IMR-90 (cell line): ENCODE results near the gene LYSMD3. TPM values are rescaled to one million over a fixed set of nuclear protein-coding genes. Genes with fewer than 3 reads are reported as not detected.
A peak's percentile ranks its signal among the peaks of the same experiment; 100 is the strongest.

Experiments used
- ATAC-seq: fragments of 200-7000 bp; cut with Tn5 transposase; 2 replicates; pipeline ENCODE4 v1.9.1; 2020; ENCODE audit warnings: low read depth, mild to moderate bottlenecking, moderate library complexity
- BruUV-seq: library from RNA; stranded (reverse); fragments of 400-500 nt; replicated peaks from 2 replicates; lab custom pipeline; 2021; lab: Mats Ljungman, UMichigan
- CTCF ChIA-PET: fragments of 300-600 bp; formaldehyde crosslinking; extraction: SDS; loops from one replicate; lab custom pipeline; 2021; ENCODE audit warnings: antibody characterized with exemption; lab: Yijun Ruan, JAX
- POLR2A ChIA-PET: fragments of 300-600 bp; sonication (Branson Sonifier 250); formaldehyde crosslinking; loops from one replicate; lab custom pipeline; 2022; ENCODE audit warnings: antibody characterized with exemption; ENCODE audit not compliant: unreplicated experiment; lab: Charles Lee
- DNase-seq: peaks from one replicate; pipeline ENCODE4 v3.0.0; 2013
- H2AFZ ChIP-seq: replicated peaks from 2 replicates; pipeline ENCODE3; 2013; ENCODE audit warnings: low read length, mild to moderate bottlenecking; ENCODE audit not compliant: poor library complexity
- H2AK5ac ChIP-seq: 2 replicates; pipeline ENCODE4 v1.6.1; 2013; ENCODE audit warnings: low read depth, low read length, inconsistent platforms
- H2AK9ac ChIP-seq: replicated peaks from 2 replicates; pipeline ENCODE3; 2013; ENCODE audit warnings: mild to moderate bottlenecking, low read depth, low read length, moderate library complexity; ENCODE audit not compliant: poor library complexity
- H2BK120ac ChIP-seq: 2 replicates; pipeline ENCODE4 v1.6.1; 2013; ENCODE audit warnings: low read depth, low read length, inconsistent platforms
- H2BK15ac ChIP-seq: 3 replicates; pipeline ENCODE4 v1.6.1; 2013; ENCODE audit warnings: low read depth, low read length, inconsistent platforms
- H2BK20ac ChIP-seq: 2 replicates; pipeline ENCODE4 v1.6.1; 2013; ENCODE audit warnings: low read depth, mild to moderate bottlenecking, inconsistent platforms, low read length, moderate library complexity
- H2BK5ac ChIP-seq: 2 replicates; pipeline ENCODE4 v1.6.1; 2013; ENCODE audit warnings: mild to moderate bottlenecking, low read depth, low read length, inconsistent platforms; ENCODE audit not compliant: poor library complexity, severe bottlenecking
- H3K14ac ChIP-seq: replicated peaks from 2 replicates; pipeline ENCODE4 v1.6.1; 2013; ENCODE audit warnings: low read depth, low read length, inconsistent platforms
- H3K18ac ChIP-seq: 2 replicates; pipeline ENCODE4 v1.6.1; 2013; ENCODE audit warnings: low read depth, low read length, control low read depth
- H3K23ac ChIP-seq: 2 replicates; pipeline ENCODE4 v1.6.1; 2013; ENCODE audit warnings: low read depth, low read length, inconsistent platforms
- H3K27ac ChIP-seq: 2 replicates; pipeline ENCODE4 v1.5.1; 2013; ENCODE audit warnings: mild to moderate bottlenecking, control low read depth, low read length; ENCODE audit not compliant: insufficient read depth
- H3K27me3 ChIP-seq: 2 replicates; pipeline ENCODE4 v1.6.1; 2013; ENCODE audit warnings: low read length; ENCODE audit not compliant: control insufficient read depth, insufficient read depth
- H3K36me3 ChIP-seq: 2 replicates; pipeline ENCODE4 v1.6.1; 2013; ENCODE audit warnings: low read length, mixed read lengths; ENCODE audit not compliant: control insufficient read depth, insufficient read depth
- H3K4ac ChIP-seq: 2 replicates; pipeline ENCODE4 v1.6.1; 2013; ENCODE audit warnings: low read depth, low read length, inconsistent platforms
- H3K4me1 ChIP-seq: 2 replicates; pipeline ENCODE4 v1.6.1; 2013; ENCODE audit warnings: low read length, mixed read lengths; ENCODE audit not compliant: control insufficient read depth, insufficient read depth
- H3K4me2 ChIP-seq: 2 replicates; pipeline ENCODE4 v1.6.1; 2013; ENCODE audit warnings: low read depth, mild to moderate bottlenecking, control low read depth, low read length, moderate library complexity
- H3K4me3 ChIP-seq: 2 replicates; pipeline ENCODE4 v1.5.1; 2013; ENCODE audit warnings: low read depth, mild to moderate bottlenecking, control low read depth, low read length, moderate library complexity; ENCODE audit not compliant: insufficient read depth
- H3K56ac ChIP-seq: 2 replicates; pipeline ENCODE4 v1.6.1; 2013; ENCODE audit warnings: low read length, inconsistent platforms; ENCODE audit not compliant: insufficient read depth; ENCODE audit errors: extremely low read depth
- H3K79me1 ChIP-seq, 2 experiments: 2 replicates each; pipeline ENCODE4 v1.6.1; 2013; ENCODE audit warnings: low read length in 2 of 2, inconsistent platforms in 1 of 2, low read depth in 1 of 2
- H3K9ac ChIP-seq: 2 replicates; pipeline ENCODE4 v1.6.1; 2013; ENCODE audit warnings: low read depth, low read length, control low read depth
- H3K9me1 ChIP-seq: 2 replicates; pipeline ENCODE4 v1.6.1; 2013; ENCODE audit warnings: low read length, inconsistent platforms; ENCODE audit not compliant: insufficient read depth
- H3K9me3 ChIP-seq: 2 replicates; pipeline ENCODE4 v1.6.1; 2013; ENCODE audit warnings: low read length; ENCODE audit not compliant: control insufficient read depth, insufficient read depth
- H4K20me1 ChIP-seq: 2 replicates; pipeline ENCODE4 v1.6.1; 2013; ENCODE audit warnings: low read length, inconsistent platforms; ENCODE audit not compliant: insufficient read depth
- H4K5ac ChIP-seq: 2 replicates; pipeline ENCODE4 v1.6.1; 2013; ENCODE audit warnings: mild to moderate bottlenecking, low read depth, low read length, control low read depth
- H4K8ac ChIP-seq, 2 experiments: 2 replicates each; pipeline ENCODE4 v1.6.1; 2013; ENCODE audit warnings: low read depth in 2 of 2, low read length in 2 of 2, control low read depth in 1 of 2, inconsistent platforms in 1 of 2
- H4K91ac ChIP-seq: 2 replicates; pipeline ENCODE4 v1.6.1; 2013; ENCODE audit warnings: low read depth, low read length, inconsistent platforms; ENCODE audit not compliant: insufficient read depth
- CEBPB ChIP-seq: IDR thresholded peaks from 2 replicates; pipeline ENCODE4 v1.6.1; 2012; ENCODE audit warnings: low read depth, low read length, improper control_type of control experiment
- CHD1 ChIP-seq: IDR thresholded peaks from 2 replicates; pipeline ENCODE4 v1.6.1; 2012; ENCODE audit warnings: low read depth, low read length, improper control_type of control experiment
- CTCF ChIP-seq: conservative IDR thresholded peaks from 2 replicates; pipeline ENCODE4 v1.5.1; 2012; ENCODE audit warnings: mild to moderate bottlenecking, low read depth, low read length, improper control_type of control experiment
- FOS ChIP-seq: fragments of 150-350 bp; IDR thresholded peaks from 2 replicates; pipeline ENCODE4 v1.6.1; 2016; ENCODE audit warnings: low read depth, low read length
- MAFK ChIP-seq: IDR thresholded peaks from 2 replicates; pipeline ENCODE4 v1.6.1; 2012; ENCODE audit warnings: low read depth, low read length, improper control_type of control experiment
- MXI1 ChIP-seq: IDR thresholded peaks from 2 replicates; pipeline ENCODE4 v1.6.1; 2012; ENCODE audit warnings: low read depth, mild to moderate bottlenecking, low read length, moderate library complexity, borderline replicate concordance
- RAD21 ChIP-seq: IDR thresholded peaks from 2 replicates; pipeline ENCODE4 v1.6.1; 2012; ENCODE audit warnings: low read length, improper control_type of control experiment
- RCOR1 ChIP-seq: IDR thresholded peaks from 2 replicates; pipeline ENCODE4 v1.6.1; 2012; ENCODE audit warnings: mild to moderate bottlenecking, low read length, improper control_type of control experiment; ENCODE audit not compliant: insufficient replicate concordance
- RFX5 ChIP-seq: IDR thresholded peaks from 2 replicates; pipeline ENCODE4 v1.8.0; 2012; ENCODE audit warnings: low read depth, mild to moderate bottlenecking, low read length, moderate library complexity
- SMC3 ChIP-seq: fragments of 150-350 bp; IDR thresholded peaks from 2 replicates; pipeline ENCODE4 v1.6.1; 2016; ENCODE audit warnings: low read depth, mild to moderate bottlenecking, antibody characterized with exemption, low read length, moderate library complexity
- USF2 ChIP-seq: fragments of 150-350 bp; IDR thresholded peaks from 2 replicates; pipeline ENCODE4 v1.6.1; 2017; ENCODE audit warnings: mild to moderate bottlenecking, antibody characterized with exemption, low read length, low read depth
- WGBS, 2 experiments: methylation state at CpG; one replicate each; pipeline versions ENCODE4 v1.1.5 to v1.1.7; 2013; ENCODE audit warnings: missing lambda C conversion rate in 2 of 2; ENCODE audit not compliant: insufficient read length in 1 of 2; ENCODE audit errors: extremely low coverage in 2 of 2; 5-methylcytosine and 5-hydroxymethylcytosine counted together
- dilution Hi-C: fragments of 300-500 bp; cut with HindIII; formaldehyde crosslinking; loops from one replicate; pipeline ENCODE4 v1.14.3; 2018; ENCODE audit warnings: low sequenced_read_pairs; ENCODE audit not compliant: unreplicated experiment
- in situ Hi-C: fragments of 300-500 bp; cut with MboI; formaldehyde crosslinking; loops from 3 replicates; pipeline ENCODE4 v1.14.3; 2019; ENCODE audit warnings: low sequenced_read_pairs, inconsistent platforms, mixed read lengths
- intact Hi-C: fragments of 100-400 bp; cut with micrococcal nuclease; formaldehyde crosslinking; loops from 2 replicates; pipeline ENCODE4 v1.10.0; 2022
- polyA plus RNA-seq, 3 experiments: library from polyadenylated mRNA; depleted of rRNA; stranded (reverse); fragments of >200 nt; gene quantifications; 2 replicates each; pipeline ENCODE4 v1.2.3, GENCODE V29; 2012; ENCODE audit warnings: low replicate concordance in 1 of 3
- total RNA-seq: library from RNA; depleted of rRNA; stranded (reverse); fragments of >200 nt; gene quantifications from 2 replicates; pipeline ENCODE4 v1.2.3, GENCODE V29; 2012

The LYSMD3 gene
- total and polyA plus RNA-seq, 2 of the 4 experiments (the other 2 are of a cell fraction), result 10.2 to 21.1 TPM

- H4K5ac ChIP-seq, result peak overlapping the region; percentile 17; the same call in 1 of the 2 replicates
- H3K14ac ChIP-seq, result no peak overlapping the region
- peak overlapping the region; percentile 67; the same call in 1 of the 2 replicates for H3K4me2 ChIP-seq
- no peaks in the 10 kb centered on the region for H3K27me3 ChIP-seq
- 0 out of 2 replicates have a peak overlapping the region, but pooled peaks have one; percentile 7 for H3K4ac ChIP-seq
- no peaks in the 10 kb centered on the region for H3K36me3 ChIP-seq
- peaks cover 4% of the 10 kb centered on the region for H3K4me1 ChIP-seq
- no peak overlapping the region for H2AK5ac ChIP-seq
- H3K23ac ChIP-seq, result no peak overlapping the region
- no peak overlapping the region for H2BK5ac ChIP-seq
- ChIA-PET POLR2A (no interaction called here), CTCF (no interaction called here)
- intact Hi-C loops, result no loop called here
- H2BK120ac ChIP-seq, result no peak overlapping the region
- no peak overlapping the region for H2BK15ac ChIP-seq
- no peak overlapping the region for H3K4me3 ChIP-seq
- H3K9me1 ChIP-seq, result 0 out of 2 replicates have a peak, but pooled peaks cover 2% of the 10 kb centered on the region
- WGBS, 2 experiments, result no CpG with 5 or more reads among the region's 8 CpGs
- H3K56ac ChIP-seq, result no peak overlapping the region
- BruUV-seq, result no TSS peak
- no peak overlapping the region for H3K9ac ChIP-seq
- no peak for DNase-seq
- peaks cover 9 to 10% of the 10 kb centered on the region in 2 experiments for H3K79me1 ChIP-seq
- in situ Hi-C loops, result no loop called here
- no peaks in the 10 kb centered on the region for H4K20me1 ChIP-seq
- H2AFZ ChIP-seq, result no peak overlapping the region
- no peak for TF ChIP-seq USF2
- no peak for TF ChIP-seq SMC3
- no peak for TF ChIP-seq MAFK
- no peak for TF ChIP-seq CEBPB
- TF ChIP-seq RAD21, result no peak
- no peak for TF ChIP-seq RCOR1
- TF ChIP-seq RFX5, result no peak
- no peak for TF ChIP-seq CTCF
- TF ChIP-seq FOS, result no peak
- TF ChIP-seq CHD1, result no peak
- TF ChIP-seq MXI1, result no peak
- no peak overlapping the region for H2BK20ac ChIP-seq
- no peak overlapping the region for H4K91ac ChIP-seq
- ATAC-seq, result no peak
- no peak overlapping the region for H3K18ac ChIP-seq
- no peak overlapping the region for H3K27ac ChIP-seq
- no peaks in the 10 kb centered on the region for H3K9me3 ChIP-seq
- no peak overlapping the region for H2AK9ac ChIP-seq
- dilution Hi-C loops, result no loop called here
- peak overlapping the region in 1 of 2 experiments; percentile 37; a peak in 1 of 4 replicates for H4K8ac ChIP-seq
Observed at GRCh38 chr5:90477621-90478215, 51.7 kb downstream of the LYSMD3 start.
